ENCODE measurements around the gene PPP1R14C. TPM values are rescaled to one million over a fixed set of nuclear protein-coding genes. Genes with fewer than 3 reads are reported as not detected.

Gene PPP1R14C
- total and polyA plus RNA-seq, 2 experiments from 2014 or later = 8.2 to 10.1 TPM

- H3K27ac ChIP-seq = no peak overlapping the region
- 67 to 80% methylated on average over 6 of the region's 6 CpGs for WGBS, 2 experiments (ENCODE audit: low coverage in 1 of 2, low lambda C conversion rate in 2 of 2, missing lambda C conversion rate in 2 of 2)
- H3K27me3 ChIP-seq (replicated peaks; ENCODE audit: insufficient read depth) = no peaks in the 10 kb centered on the region
- H3K36me3 ChIP-seq (ENCODE audit: low read depth) = no peaks in the 10 kb centered on the region
- no peaks in the 10 kb centered on the region for H3K9me2 ChIP-seq (ENCODE audit: insufficient read depth)
- peak overlapping the region; percentile 16; the same call in 1 of the 2 replicates for H2AFZ ChIP-seq
- no peaks in the 10 kb centered on the region for H3K79me2 ChIP-seq (ENCODE audit: insufficient read depth)
- H4K20me1 ChIP-seq (ENCODE audit: insufficient read depth) = no peaks in the 10 kb centered on the region
- H3K9me3 ChIP-seq (ENCODE audit: low read depth) = no peaks in the 10 kb centered on the region
- no peak overlapping the region for H3K9ac ChIP-seq
- H3K4me2 ChIP-seq (ENCODE audit: unreplicated experiment) = no peak overlapping the region
- no peaks in the 10 kb centered on the region for H3K4me1 ChIP-seq (ENCODE audit: insufficient read depth)
- TF ChIP-seq EZH2phosphoT487 (IDR thresholded peaks at IDR 0.05; ENCODE audit: insufficient read depth, low read depth) = no peak
- in situ Hi-C loops (cut with MboI) = no loop called here
- no peaks in the 10 kb centered on the region for H3F3A ChIP-seq (ENCODE audit: insufficient read depth)
- H3K4me3 ChIP-seq = no peak overlapping the region
- no peak for DNase-seq
Measured at GRCh38 chr6:150220634-150221551, 78.0 kb downstream of the PPP1R14C start.

GRCh38 chr6:150224820-150225219 lies 82.0 kb downstream of the PPP1R14C start:
- Histone ChIP-seq H4K20me1 (ENCODE audit: insufficient read depth) (no peaks in the 10 kb centered on the region), H3K36me3 (ENCODE audit: low read depth) (no peaks in the 10 kb centered on the region), H3K4me1 (ENCODE audit: insufficient read depth) (peaks cover 7% of the 10 kb centered on the region), H3K4me3 (no peak overlapping the region), H3K9ac (no peak overlapping the region), H2AFZ (no peak overlapping the region), H3K27ac (no peak overlapping the region), H3K9me2 (ENCODE audit: insufficient read depth) (no peaks in the 10 kb centered on the region), H3K79me2 (ENCODE audit: insufficient read depth) (no peaks in the 10 kb centered on the region), H3K27me3 (replicated peaks; ENCODE audit: insufficient read depth) (no peaks in the 10 kb centered on the region), H3K4me2 (ENCODE audit: unreplicated experiment) (no peak overlapping the region), H3F3A (ENCODE audit: insufficient read depth) (peaks cover 14% of the 10 kb centered on the region; the same call in 1 of the 2 replicates), H3K9me3 (ENCODE audit: low read depth) (no peaks in the 10 kb centered on the region)
- TF ChIP-seq EZH2phosphoT487 (IDR thresholded peaks at IDR 0.05; ENCODE audit: insufficient read depth, low read depth) = no peak
- no peak for TF ChIP-seq EZH2 (IDR thresholded peaks at IDR 0.05; ENCODE audit: insufficient read depth, poor library complexity, severe bottlenecking)
- in situ Hi-C loops (cut with MboI) = no loop called here
- DNase-seq = no peak
- WGBS, 2 experiments (ENCODE audit: low coverage in 1 of 2, low lambda C conversion rate in 2 of 2, missing lambda C conversion rate in 2 of 2) = 94 to 98% methylated on average over 3 of the region's 3 CpGs

- in situ Hi-C loops (cut with MboI) = no loop called here
- peaks cover 31% of the 10 kb centered on the region for H3K4me1 ChIP-seq (ENCODE audit: insufficient read depth)
Measured at GRCh38 chr6:150227281-150227680, 84.4 kb downstream of the PPP1R14C start.

GRCh38 chr6:150228072-150228733 lies 85.4 kb downstream of the PPP1R14C start:
- H3K4me2 ChIP-seq (ENCODE audit: unreplicated experiment) = no peak overlapping the region
- no peaks in the 10 kb centered on the region for H3K79me2 ChIP-seq (ENCODE audit: insufficient read depth)
- H3K9me3 ChIP-seq (ENCODE audit: low read depth) = no peaks in the 10 kb centered on the region
- no peaks in the 10 kb centered on the region for H3K27me3 ChIP-seq (replicated peaks; ENCODE audit: insufficient read depth)
- TF ChIP-seq EZH2 (IDR thresholded peaks at IDR 0.05; ENCODE audit: insufficient read depth, poor library complexity, severe bottlenecking) (no peak), EZH2phosphoT487 (IDR thresholded peaks at IDR 0.05; ENCODE audit: insufficient read depth, low read depth) (no peak)
- H3K9me2 ChIP-seq (ENCODE audit: insufficient read depth) = no peaks in the 10 kb centered on the region
- peaks cover 35% of the 10 kb centered on the region for H3K4me1 ChIP-seq (ENCODE audit: insufficient read depth)
- peaks cover 41% of the 10 kb centered on the region for H3F3A ChIP-seq (ENCODE audit: insufficient read depth)
- H3K9ac ChIP-seq = no peak overlapping the region
- in situ Hi-C loops (cut with MboI) = no loop called here
- no peak overlapping the region for H3K4me3 ChIP-seq
- DNase-seq = no peak
- WGBS, 2 experiments (ENCODE audit: low coverage in 1 of 2, low lambda C conversion rate in 2 of 2, missing lambda C conversion rate in 2 of 2) = 75% methylated on average over 5 of the region's 5 CpGs
- H3K36me3 ChIP-seq (ENCODE audit: low read depth) = no peaks in the 10 kb centered on the region
- no peaks in the 10 kb centered on the region for H4K20me1 ChIP-seq (ENCODE audit: insufficient read depth)
- no peak overlapping the region for H2AFZ ChIP-seq
- no peak overlapping the region for H3K27ac ChIP-seq

More at GRCh38 chr6:150227281-150227680, 84.4 kb downstream of the PPP1R14C start:
- DNase-seq = no peak
- Histone ChIP-seq H2AFZ (no peak overlapping the region), H4K20me1 (ENCODE audit: insufficient read depth) (no peaks in the 10 kb centered on the region), H3K4me2 (ENCODE audit: unreplicated experiment) (no peak overlapping the region), H3K9ac (no peak overlapping the region), H3K9me2 (ENCODE audit: insufficient read depth) (no peaks in the 10 kb centered on the region), H3K36me3 (ENCODE audit: low read depth) (no peaks in the 10 kb centered on the region), H3K9me3 (ENCODE audit: low read depth) (no peaks in the 10 kb centered on the region), H3F3A (ENCODE audit: insufficient read depth) (peaks cover 39% of the 10 kb centered on the region), H3K4me3 (no peak overlapping the region), H3K79me2 (ENCODE audit: insufficient read depth) (no peaks in the 10 kb centered on the region), H3K27ac (no peak overlapping the region), H3K27me3 (replicated peaks; ENCODE audit: insufficient read depth) (no peaks in the 10 kb centered on the region)
- 71 to 75% methylated on average over 3 of the region's 3 CpGs for WGBS, 2 experiments (ENCODE audit: low coverage in 1 of 2, low lambda C conversion rate in 2 of 2, missing lambda C conversion rate in 2 of 2)
- TF ChIP-seq EZH2 (IDR thresholded peaks at IDR 0.05; ENCODE audit: insufficient read depth, poor library complexity, severe bottlenecking) = no peak
- TF ChIP-seq EZH2phosphoT487 (IDR thresholded peaks at IDR 0.05; ENCODE audit: insufficient read depth, low read depth) = no peak

Measured in GM23248 (cell line).